Upper lobe of left lung (tissue), 4 donors: ENCODE measurements around the gene ATPAF2.

Source experiments
- EP300 ChIP-seq, 4 donors: sonication (generic); formaldehyde crosslinking; IDR thresholded peaks; one replicate each; pipeline ENCODE4 v1.5.1; 2017; ENCODE audit warnings: antibody characterized with exemption in 4 of 4, control low read depth in 2 of 4
- POLR2A ChIP-seq, 4 donors: fragments of 450-650 bp; IDR thresholded peaks; one replicate each; pipeline ENCODE4 v1.5.1; 2016 to 2017; ENCODE audit warnings: antibody characterized with exemption in 4 of 4, mild to moderate bottlenecking in 2 of 4
- POLR2AphosphoS5 ChIP-seq, 2 donors: sonication (generic); formaldehyde crosslinking; IDR thresholded peaks; one replicate each; pipeline ENCODE4 v1.5.1; 2017; ENCODE audit warnings: antibody characterized with exemption in 2 of 2
- TF ChIP-seq, protein P1 (sequence below), 6 experiments: fragments of 450-650 bp in 4 of 6; fragments of 200-600 bp in 2 of 6; sonication (generic) in 2 of 6; IDR thresholded peaks; one replicate each; pipeline ENCODE4 v1.5.1; 2016 to 2019; ENCODE audit warnings: antibody characterized with exemption in 6 of 6

DNA sequence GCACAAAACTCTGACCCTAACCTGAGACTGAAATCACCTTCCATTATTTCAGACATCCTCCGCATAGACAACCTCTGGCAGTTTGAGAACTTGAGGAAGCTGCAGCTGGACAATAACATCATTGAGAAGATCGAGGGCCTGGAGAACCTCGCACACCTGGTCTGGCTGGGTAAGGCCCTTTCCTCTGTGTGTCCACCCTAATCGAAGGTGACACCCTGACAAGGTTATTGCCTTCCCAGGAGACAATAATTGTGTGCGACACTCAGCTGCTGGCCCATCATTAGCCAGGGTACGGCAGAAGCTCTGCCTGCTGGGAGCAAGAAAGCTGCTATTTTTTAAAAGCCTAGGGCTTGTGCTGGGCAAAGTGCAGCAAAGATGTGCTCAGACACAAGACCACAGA, 55.2 kb downstream of the ATPAF2 start:
- TF ChIP-seq, protein P1, sequence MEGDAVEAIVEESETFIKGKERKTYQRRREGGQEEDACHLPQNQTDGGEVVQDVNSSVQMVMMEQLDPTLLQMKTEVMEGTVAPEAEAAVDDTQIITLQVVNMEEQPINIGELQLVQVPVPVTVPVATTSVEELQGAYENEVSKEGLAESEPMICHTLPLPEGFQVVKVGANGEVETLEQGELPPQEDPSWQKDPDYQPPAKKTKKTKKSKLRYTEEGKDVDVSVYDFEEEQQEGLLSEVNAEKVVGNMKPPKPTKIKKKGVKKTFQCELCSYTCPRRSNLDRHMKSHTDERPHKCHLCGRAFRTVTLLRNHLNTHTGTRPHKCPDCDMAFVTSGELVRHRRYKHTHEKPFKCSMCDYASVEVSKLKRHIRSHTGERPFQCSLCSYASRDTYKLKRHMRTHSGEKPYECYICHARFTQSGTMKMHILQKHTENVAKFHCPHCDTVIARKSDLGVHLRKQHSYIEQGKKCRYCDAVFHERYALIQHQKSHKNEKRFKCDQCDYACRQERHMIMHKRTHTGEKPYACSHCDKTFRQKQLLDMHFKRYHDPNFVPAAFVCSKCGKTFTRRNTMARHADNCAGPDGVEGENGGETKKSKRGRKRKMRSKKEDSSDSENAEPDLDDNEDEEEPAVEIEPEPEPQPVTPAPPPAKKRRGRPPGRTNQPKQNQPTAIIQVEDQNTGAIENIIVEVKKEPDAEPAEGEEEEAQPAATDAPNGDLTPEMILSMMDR (IDR thresholded peaks at IDR 0.05) = no peak
- TF ChIP-seq POLR2AphosphoS5 (IDR thresholded peaks at IDR 0.05) (no peak), POLR2A (IDR thresholded peaks at IDR 0.05) (no peak), EP300 (IDR thresholded peaks at IDR 0.05) (no peak)
